Heart right ventricle (tissue), 16 donors: ENCODE measurements around the gene PIGC. TPM values are rescaled to one million over a fixed set of nuclear protein-coding genes. Genes with fewer than 3 reads are reported as not detected.

Experiments
- ATAC-seq, 8 donors: fragments of 200-7000 bp; cut with Tn5 transposase; one replicate each; pipeline ENCODE4 v1.9.1; 2020; ENCODE audit warnings: mild to moderate bottlenecking in 8 of 8, moderate library complexity in 8 of 8, moderate number of reproducible peaks in 1 of 8
- DNase-seq, 2 donors: peaks; one replicate each; pipeline ENCODE4 v3.0.0-alpha.2; 2020
- H3K27ac ChIP-seq, 10 donors: fragments of 200-600 bp; sonication (generic) in 2 of 10; one replicate each; pipeline versions ENCODE4 v1.5.0 to v1.8.0; 2020 to 2022; ENCODE audit warnings: mild to moderate bottlenecking in 3 of 10
- H3K27me3 ChIP-seq, 7 donors: fragments of 200-600 bp; one replicate each; pipeline ENCODE4 v1.8.0; 2021 to 2022; ENCODE audit warnings: mild to moderate bottlenecking in 2 of 7
- H3K36me3 ChIP-seq, 9 donors: fragments of 200-600 bp; sonication (generic) in 1 of 9; one replicate each; pipeline versions ENCODE4 v1.5.0 to v1.8.0; 2020 to 2022; ENCODE audit warnings: mild to moderate bottlenecking in 2 of 9
- H3K4me1 ChIP-seq, 9 donors: fragments of 200-600 bp; sonication (generic) in 1 of 9; one replicate each; pipeline versions ENCODE4 v1.5.0 to v1.8.0; 2020 to 2022; ENCODE audit warnings: mild to moderate bottlenecking in 4 of 9
- H3K4me3 ChIP-seq, 10 donors: fragments of 200-600 bp; sonication (generic) in 2 of 10; one replicate each; pipeline versions ENCODE4 v1.5.0 to v1.8.0; 2020 to 2022; ENCODE audit warnings: mild to moderate bottlenecking in 7 of 10, moderate library complexity in 2 of 10
- H3K9me3 ChIP-seq, 11 donors: fragments of 200-600 bp in 10 of 11; sonication (generic) in 2 of 11; one replicate each; pipeline versions ENCODE4 v1.5.0 to v1.8.0; 2013 to 2022; ENCODE audit warnings: mild to moderate bottlenecking in 2 of 11, control low read depth in 1 of 11, moderate library complexity in 1 of 11
- WGBS, 2 donors: extraction: QIAGEN DNeasy Blood & Tissue Kit; methylation state at CpG; one replicate each; pipeline ENCODE4 v1.1.7; 2013; ENCODE audit warnings: inconsistent platforms in 1 of 2; 5-methylcytosine and 5-hydroxymethylcytosine counted together
- intact Hi-C, 10 donors: fragments of 100-400 bp; cut with DNase I; formaldehyde crosslinking; loops; one replicate each; pipeline versions ENCODE4 v1.11.1 to v1.14.2; 2022
- polyA plus RNA-seq, 2 donors: library from polyadenylated mRNA; stranded (reverse); fragments of 200-250 nt; gene quantifications; one replicate each; pipeline ENCODE4 v1.2.3, GENCODE V29; 2013
- total RNA-seq, 10 donors: library from RNA; stranded (reverse); fragmentation: NEBNext Ultra II Directional in 3 of 10; extraction: Animal tissue kit (Norgen Biotek cat#: 25700) in 3 of 10; gene quantifications; one replicate each; pipeline versions ENCODE4 v1.2.1 to v1.2.4, GENCODE V29; 2021 to 2023
- TF ChIP-seq, protein P1 (sequence below), 9 donors: fragments of 200-600 bp; sonication (generic) in 2 of 9; IDR thresholded peaks; one replicate each; pipeline versions ENCODE4 v1.5.0 to v1.8.0; 2021 to 2022; ENCODE audit warnings: antibody characterized with exemption in 9 of 9, mild to moderate bottlenecking in 5 of 9, moderate library complexity in 1 of 9
- donor health status: Arrhythmogenic right ventricular cardiomyopathy.
- donor health status: ischemic (EF 13 %, LVEDD 7.1; RV severe dilation, severe dysfunction).
- donor health status: healthy with polysubstance abuse.
- donor health status: DM: no; HTN: yes; CAD: no.
- donor health status: DM: no; HTN: no; CAD: no.
- donor health status: ischemic (EF 25% LVEDD 6.9; RV normal size, moderate dysfunction).
- donor health status: ischemic (EF 25% LVEDD 5.7; RV mildly dilated, moderate dysfunction).
- donor health status: healthy.
- donor health status: DM: yes; HTN: yes; CAD: no.
- donor health status: Ischemic cardiomyopathy.
- donor health status: ischemic (EF 35%, LVEDD 5.7; RV mildly dilated, moderate dysfunction).
- donor health status: nonischemic (EF 11% LVEDD 7.7; RV severe dilation, severe dysfunction).
- donor health status: DM: yes; HTN: yes; CAD: no.
- donor health status: PGD.
- donor health status: ischemic (EF 29% LVEDD 5.4; RV normal size, mild dysfunction).
- donor health status: nonischemic (EF 23%, LVEDD 6.1; RV moderate dilation, normal function).

The PIGC gene
- total and polyA plus RNA-seq, 12 donors, result 9.3 to 21.2 (median 13.9) TPM

- intact Hi-C loops, result no loop called here
- Histone ChIP-seq H3K27ac (no peak overlapping the region), H3K9me3 (no peaks in the 10 kb centered on the region), H3K36me3 (no peaks in the 10 kb centered on the region), H3K4me3 (no peak overlapping the region), H3K4me1 (peaks cover 0 to 12% (median 0%) of the 10 kb centered on the region in 9 donors), H3K27me3 (peaks cover 0 to 3% (median 0%) of the 10 kb centered on the region in 7 donors)
- no peak for DNase-seq
- WGBS, 2 donors, result 68 to 81% methylated on average over 4 of the region's 4 CpGs
- ATAC-seq, result no peak
- TF ChIP-seq, protein P1, sequence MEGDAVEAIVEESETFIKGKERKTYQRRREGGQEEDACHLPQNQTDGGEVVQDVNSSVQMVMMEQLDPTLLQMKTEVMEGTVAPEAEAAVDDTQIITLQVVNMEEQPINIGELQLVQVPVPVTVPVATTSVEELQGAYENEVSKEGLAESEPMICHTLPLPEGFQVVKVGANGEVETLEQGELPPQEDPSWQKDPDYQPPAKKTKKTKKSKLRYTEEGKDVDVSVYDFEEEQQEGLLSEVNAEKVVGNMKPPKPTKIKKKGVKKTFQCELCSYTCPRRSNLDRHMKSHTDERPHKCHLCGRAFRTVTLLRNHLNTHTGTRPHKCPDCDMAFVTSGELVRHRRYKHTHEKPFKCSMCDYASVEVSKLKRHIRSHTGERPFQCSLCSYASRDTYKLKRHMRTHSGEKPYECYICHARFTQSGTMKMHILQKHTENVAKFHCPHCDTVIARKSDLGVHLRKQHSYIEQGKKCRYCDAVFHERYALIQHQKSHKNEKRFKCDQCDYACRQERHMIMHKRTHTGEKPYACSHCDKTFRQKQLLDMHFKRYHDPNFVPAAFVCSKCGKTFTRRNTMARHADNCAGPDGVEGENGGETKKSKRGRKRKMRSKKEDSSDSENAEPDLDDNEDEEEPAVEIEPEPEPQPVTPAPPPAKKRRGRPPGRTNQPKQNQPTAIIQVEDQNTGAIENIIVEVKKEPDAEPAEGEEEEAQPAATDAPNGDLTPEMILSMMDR (IDR thresholded peaks at IDR 0.05), result no peak
Observed at GRCh38 chr1:172487550-172487949, 43.7 kb upstream of the PIGC start.

DNA sequence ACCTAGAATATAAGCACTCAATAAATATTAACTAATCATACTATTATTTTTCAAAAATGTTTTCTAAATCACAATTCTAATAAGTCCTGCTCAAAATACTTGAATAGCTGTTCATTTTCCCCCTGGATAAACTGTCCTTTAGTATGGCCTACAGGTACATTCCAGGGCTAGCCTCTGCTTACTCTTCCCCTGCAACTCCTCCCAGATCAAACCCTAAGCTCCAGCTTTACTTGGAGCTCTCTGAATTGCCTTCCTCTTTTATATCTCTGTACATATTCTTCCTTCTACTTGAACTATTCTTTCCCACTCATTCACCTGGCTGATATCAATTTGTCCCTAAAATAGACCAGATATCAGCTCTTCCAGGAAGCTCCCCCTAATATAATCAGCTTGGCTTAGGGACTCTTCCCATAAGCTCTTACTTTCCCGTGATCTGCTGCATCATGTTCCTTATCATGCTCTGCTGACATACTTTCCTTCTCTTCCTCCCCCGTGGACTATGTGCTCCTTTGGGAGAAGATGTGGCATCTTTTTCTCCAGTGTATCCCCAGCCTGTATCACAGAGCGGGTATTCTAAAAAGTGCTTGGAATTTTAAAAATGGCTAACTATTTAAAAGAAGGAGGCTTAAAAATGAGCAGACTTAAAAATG is 43.1 kb upstream of the PIGC start:
- peaks cover 0 to 12% (median 0%) of the 10 kb centered on the region in 9 donors for H3K4me1 ChIP-seq
- no peaks in the 10 kb centered on the region for H3K36me3 ChIP-seq
- H3K27ac ChIP-seq, result no peak overlapping the region
- ATAC-seq (peak in 1 of 8 donors; percentile 80), DNase-seq (no peak)
- intact Hi-C loops, result no loop called here
- no peaks in the 10 kb centered on the region for H3K9me3 ChIP-seq
- TF ChIP-seq, protein P1 (IDR thresholded peaks at IDR 0.05), result no peak
- H3K4me3 ChIP-seq, result no peak overlapping the region
- 30 to 32% methylated on average over 3 of the region's 3 CpGs for WGBS, 2 donors
- H3K27me3 ChIP-seq, result peaks cover 0 to 3% (median 0%) of the 10 kb centered on the region in 7 donors

- DNase-seq, result no peak
- Histone ChIP-seq H3K27ac (no peak overlapping the region), H3K27me3 (peaks cover 0 to 3% (median 0%) of the 10 kb centered on the region in 7 donors), H3K9me3 (no peaks in the 10 kb centered on the region), H3K4me3 (no peak overlapping the region), H3K4me1 (peaks cover 0 to 12% (median 0%) of the 10 kb centered on the region in 9 donors), H3K36me3 (no peaks in the 10 kb centered on the region)
- TF ChIP-seq, protein P1 (IDR thresholded peaks at IDR 0.05), result no peak
- WGBS, 2 donors, result 70% methylated on average over 5 of the region's 5 CpGs
- ATAC-seq, result no peak
- intact Hi-C loops, result no loop called here
Observed at GRCh38 chr1:172485626-172486025, 41.8 kb upstream of the PIGC start.

- Histone ChIP-seq H3K4me1 (peaks cover 0 to 12% (median 0%) of the 10 kb centered on the region in 9 donors), H3K4me3 (no peak overlapping the region), H3K27me3 (no peaks in the 10 kb centered on the region), H3K9me3 (no peaks in the 10 kb centered on the region), H3K36me3 (no peaks in the 10 kb centered on the region), H3K27ac (no peak overlapping the region)
- DNase-seq, result no peak
- intact Hi-C loops, result no loop called here
- ATAC-seq, result no peak
- TF ChIP-seq, protein P1 (IDR thresholded peaks at IDR 0.05), result no peak
Observed at GRCh38 chr1:172484252-172484651, 40.4 kb upstream of the PIGC start.
